SW 1271 (cell line): Measurements from ENCODE around the gene KREMEN1.
"Not testable (repeated sequence)": the region's sequence is repeated elsewhere in the genome, so short reads cannot be mapped to it uniquely, and the experiment has no call there.

Experiments
- DNase-seq, 2 experiments: peaks; one replicate each; lab custom pipeline; 2025; lab: John Stamatoyannopoulos, UW

KREMEN1 gene

GRCh38 chr22:29079218-29079901 lies 6.5 kb downstream of the KREMEN1 start:
- no peak for DNase-seq

- no peak for DNase-seq
These were observed 7.5 kb downstream of the KREMEN1 start for GRCh38 chr22:29080106-29080975.

DNA sequence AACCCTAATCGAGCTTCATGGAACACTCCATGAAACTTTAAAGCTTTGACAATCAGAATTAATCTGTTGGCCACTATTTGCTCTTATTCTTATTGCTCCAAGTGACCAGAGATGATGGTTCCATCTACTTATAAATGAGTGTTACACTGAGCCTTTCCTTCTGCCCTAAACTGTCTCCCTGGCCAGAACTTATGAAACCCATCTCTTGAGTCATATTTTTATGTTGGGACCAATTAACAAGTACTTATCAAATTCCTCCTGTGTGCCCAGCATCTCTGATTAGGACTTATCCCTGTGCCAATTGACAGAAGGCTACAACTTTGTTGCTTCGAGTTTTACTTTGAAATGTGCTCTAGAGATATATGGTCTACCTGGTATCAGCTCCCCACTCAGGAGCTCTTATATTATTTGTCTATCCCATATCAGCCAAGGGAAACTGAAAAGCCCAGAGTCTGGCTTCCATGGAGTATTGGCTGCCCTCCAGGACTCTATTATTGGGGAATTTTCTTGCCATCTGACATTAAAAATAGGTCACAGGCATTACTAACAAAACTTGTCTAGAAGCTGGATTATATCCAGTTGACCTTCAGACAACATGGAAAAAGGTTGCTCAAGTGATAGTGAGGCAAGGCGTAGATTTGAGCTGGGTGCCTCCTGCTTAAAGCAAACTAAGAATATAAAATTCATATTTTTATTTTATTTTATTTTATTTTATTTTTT lies 8.8 kb downstream of the KREMEN1 start:
- DNase-seq = no peak

DNA sequence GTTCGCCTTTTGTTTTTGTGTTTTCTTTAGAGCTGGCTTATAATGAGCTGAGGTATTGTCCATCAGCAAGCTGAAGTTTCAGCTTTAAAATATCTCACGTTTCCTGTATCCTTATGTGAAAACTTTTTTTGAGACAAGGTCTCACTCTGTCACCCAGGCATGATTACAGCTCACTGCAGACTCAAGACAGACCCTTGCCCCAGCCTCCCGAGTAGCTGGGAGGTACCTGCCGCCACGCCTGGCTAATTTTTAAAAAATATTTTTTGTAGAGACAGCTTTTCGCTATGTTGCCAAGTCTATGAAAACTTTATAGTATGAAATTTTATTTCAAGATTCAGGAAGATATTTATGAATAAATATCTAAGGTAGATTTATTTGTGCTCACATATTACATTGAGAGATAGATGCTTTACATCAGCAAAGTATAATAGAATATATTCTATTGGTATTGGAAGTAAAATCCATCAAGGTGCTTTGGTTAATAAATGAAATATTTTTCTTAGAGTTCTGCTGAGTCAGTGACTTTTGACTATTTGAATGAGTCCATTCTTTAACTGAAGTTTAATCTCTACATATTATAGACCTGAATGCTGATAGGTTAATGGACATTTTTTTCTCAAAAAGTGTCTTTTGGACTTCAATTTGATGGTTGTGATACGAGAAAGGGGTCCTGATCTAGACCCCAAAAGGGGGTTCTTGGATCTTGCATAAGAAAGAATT lies 10.2 kb downstream of the KREMEN1 start:
- no peak for DNase-seq

DNA sequence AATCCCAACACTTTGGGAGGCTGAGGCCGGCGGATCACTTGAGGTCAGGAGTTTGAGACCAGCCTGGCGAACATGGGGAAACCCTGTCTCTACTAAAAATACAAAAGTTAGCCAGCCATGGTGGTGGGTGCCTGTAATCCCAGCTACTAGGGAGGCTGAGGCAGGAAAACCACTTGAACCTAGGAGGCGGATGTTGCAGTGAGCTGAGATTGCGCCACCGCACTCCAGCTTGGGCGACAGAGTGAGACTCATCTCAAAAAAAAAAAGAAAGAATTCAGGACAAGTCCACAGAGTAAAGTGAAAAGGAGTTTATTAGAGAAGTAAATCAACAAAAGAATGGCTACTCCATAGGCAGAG lies 10.7 kb downstream of the KREMEN1 start:
- not testable (repeated sequence) for DNase-seq

- no peak for DNase-seq
These were observed 11.2 kb downstream of the KREMEN1 start for GRCh38 chr22:29083933-29084591.

- no peak for DNase-seq
These were observed 14.2 kb downstream of the KREMEN1 start for GRCh38 chr22:29087012-29087411.

GRCh38 chr22:29088809-29089208 lies 16.0 kb downstream of the KREMEN1 start:
- no peak for DNase-seq

GRCh38 chr22:29089507-29089906 lies 16.7 kb downstream of the KREMEN1 start:
- DNase-seq = no peak

DNA sequence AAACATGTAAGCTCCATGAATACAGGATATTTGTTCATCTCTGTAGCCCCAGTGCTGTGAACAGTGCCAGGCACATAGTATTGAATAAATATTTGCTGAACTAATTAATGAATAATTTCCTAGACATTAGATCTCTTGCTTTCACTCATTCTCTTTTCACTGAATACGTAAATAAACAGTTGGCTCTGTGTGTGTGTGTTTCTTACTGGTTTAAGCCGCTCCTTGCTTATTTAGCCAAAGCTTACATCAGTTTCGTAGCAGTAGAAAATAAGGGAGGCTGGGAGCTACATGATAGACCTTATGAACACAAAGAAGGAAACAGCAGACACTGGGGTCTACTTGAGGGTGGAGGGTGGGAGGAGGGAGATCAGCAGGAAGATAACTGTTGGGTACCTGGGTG lies 17.2 kb downstream of the KREMEN1 start:
- no peak for DNase-seq

- DNase-seq = no peak
These were observed 19.4 kb downstream of the KREMEN1 start for GRCh38 chr22:29092243-29092642.

- DNase-seq = no peak
These were observed 20.2 kb downstream of the KREMEN1 start for GRCh38 chr22:29093030-29093429.

- no peak for DNase-seq
These were observed 20.9 kb downstream of the KREMEN1 start for GRCh38 chr22:29093501-29094300.

DNA sequence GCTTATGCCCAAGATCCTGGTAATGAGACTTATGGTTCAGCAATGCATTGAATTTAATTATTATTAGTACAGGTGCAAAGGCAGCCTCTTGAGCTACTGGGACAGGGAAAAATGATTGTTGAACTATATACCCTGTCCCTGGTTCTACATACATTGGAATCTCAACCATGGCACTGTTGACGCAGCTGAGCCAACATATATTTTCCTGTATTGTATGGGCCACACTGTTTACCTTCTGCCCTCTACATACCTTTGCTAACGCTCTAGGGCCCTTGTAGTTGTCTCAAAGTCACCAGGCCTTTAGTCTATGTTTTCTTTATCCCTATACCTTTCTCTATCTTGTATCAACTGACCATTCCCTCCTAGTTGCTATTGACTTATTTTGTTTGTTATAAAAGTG lies 22.6 kb downstream of the KREMEN1 start:
- no peak for DNase-seq

DNA sequence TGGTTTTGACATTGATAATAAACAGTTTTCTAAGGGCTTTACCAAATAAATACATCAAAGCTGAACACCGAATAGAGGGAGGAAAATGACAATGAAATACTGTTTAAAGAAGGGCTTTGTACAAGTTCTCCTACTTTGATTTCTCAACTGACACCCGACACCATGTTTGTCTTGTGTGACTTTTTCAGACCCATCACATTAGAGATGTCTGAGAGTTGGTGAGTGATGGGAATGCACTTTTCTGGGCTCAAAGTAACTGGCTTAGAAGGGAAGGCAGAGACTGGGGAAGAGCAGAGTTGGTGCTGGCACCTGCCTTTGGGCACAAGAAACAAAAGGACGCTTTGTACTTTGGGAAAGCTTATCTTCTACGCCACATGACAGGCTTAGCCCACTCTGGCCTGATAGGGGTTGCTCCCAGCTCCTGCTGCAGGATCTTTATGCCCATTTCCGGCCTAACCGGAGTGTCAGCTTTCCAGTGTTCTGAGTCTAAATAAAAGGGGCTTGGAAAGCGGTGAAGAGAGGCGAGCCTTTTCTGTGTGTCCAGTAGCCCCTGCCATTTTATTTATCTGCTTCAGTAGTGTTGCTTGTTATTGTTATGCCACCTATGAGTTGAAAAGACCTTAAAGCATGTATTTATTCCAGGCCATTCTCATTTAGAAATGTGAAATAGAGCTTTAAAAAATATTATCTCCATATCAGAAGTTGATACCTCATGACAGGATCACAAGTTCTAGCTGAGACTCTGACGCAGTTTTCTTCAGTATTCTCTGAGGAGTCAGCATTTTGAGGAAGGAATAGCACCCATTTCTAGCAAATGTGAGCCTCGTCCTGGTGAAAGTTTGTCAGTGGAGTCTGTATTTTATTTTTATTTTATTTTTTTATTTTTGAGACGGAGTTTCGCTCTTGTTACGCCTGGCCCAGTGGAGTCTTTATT lies 24.2 kb downstream of the KREMEN1 start:
- DNase-seq = no peak

- DNase-seq = no peak
These were observed 25.5 kb downstream of the KREMEN1 start for GRCh38 chr22:29098296-29098695.

DNA sequence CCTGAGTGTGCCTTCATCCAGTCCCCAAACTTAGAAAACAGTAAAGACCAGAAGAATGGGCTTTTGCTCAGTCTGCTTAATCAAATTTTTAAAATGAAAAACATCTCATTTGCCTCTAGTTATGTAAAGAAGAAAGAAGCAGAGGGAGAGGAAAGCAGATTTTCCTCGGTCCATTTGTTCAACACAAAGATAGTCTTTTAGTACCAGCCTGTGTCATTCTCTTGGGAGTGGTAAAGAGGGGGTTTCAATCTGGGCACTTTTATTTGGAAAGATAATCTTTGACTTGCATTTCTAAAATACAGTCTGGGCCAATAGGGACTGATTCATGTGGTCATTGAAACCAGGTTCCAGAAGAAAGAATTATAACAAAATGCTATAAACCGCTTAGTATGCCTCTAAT lies 29.5 kb downstream of the KREMEN1 start:
- no peak for DNase-seq

- no peak for DNase-seq
These were observed 30.3 kb downstream of the KREMEN1 start for GRCh38 chr22:29103121-29103520.

GRCh38 chr22:29105468-29105867 lies 32.6 kb downstream of the KREMEN1 start:
- no peak for DNase-seq

DNA sequence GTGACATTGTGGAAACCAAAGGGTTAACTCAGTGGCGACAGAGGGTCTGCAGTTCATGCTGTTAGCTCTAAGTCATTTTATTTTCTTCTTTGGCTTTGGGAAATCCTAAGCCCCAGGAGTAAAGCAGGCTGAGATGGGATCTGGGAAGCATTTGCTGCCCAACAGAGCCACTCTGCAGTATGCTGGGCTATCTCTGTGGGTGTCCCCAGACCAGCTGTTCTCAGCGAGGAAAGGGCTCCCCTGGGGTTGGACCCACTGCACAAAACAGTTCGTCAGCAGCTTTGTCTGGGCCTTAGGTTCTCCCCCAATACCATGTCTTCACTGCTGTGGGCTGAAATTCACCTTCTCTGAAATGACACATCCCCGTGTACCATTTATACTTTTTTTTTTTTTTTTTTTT lies 34.0 kb downstream of the KREMEN1 start:
- DNase-seq = no peak
